Activated T-cell treated with anti-CD3 and anti-CD28 coated beads, Interleukin-2, amount 50 U/mL, for 4 hours (primary cell): ENCODE results near the gene HCN3. TPM values are rescaled to one million over a fixed set of nuclear protein-coding genes. Genes with fewer than 3 reads are reported as not detected.
"Not testable (repeated sequence)": the region's sequence is repeated elsewhere in the genome, so short reads cannot be mapped to it uniquely, and the experiment has no call there.

Experiments
- ATAC-seq, 2 donors: fragments of 200-7000 bp; cut with Tn5 transposase; one replicate each; pipeline ENCODE4 v1.10.0; 2021
- DNase-seq: peaks from one replicate; pipeline ENCODE4 v3.0.0-alpha.2; 2020
- H3K27me3 Mint-ChIP-seq: one replicate; pipeline ENCODE4 v1.8.0; 2021; ENCODE audit warnings: low read depth, mixed read lengths
- H3K36me3 Mint-ChIP-seq: one replicate; pipeline ENCODE4 v1.8.0; 2022; ENCODE audit warnings: mixed read lengths; ENCODE audit not compliant: insufficient read depth
- H3K4me1 Mint-ChIP-seq: one replicate; pipeline ENCODE4 v1.8.0; 2021; ENCODE audit warnings: low read depth, mixed read lengths
- H3K4me3 Mint-ChIP-seq: one replicate; pipeline ENCODE4 v1.8.0; 2021; ENCODE audit warnings: mild to moderate bottlenecking, moderate library complexity, mixed read lengths
- H3K9me3 Mint-ChIP-seq: one replicate; pipeline ENCODE4 v1.8.0; 2021; ENCODE audit warnings: mixed read lengths
- total RNA-seq, 3 donors: library from RNA; stranded (reverse); gene quantifications; one replicate each; pipeline ENCODE4 v1.2.1, GENCODE V29; 2021

HCN3 gene
- total RNA-seq, 3 donors from 2014 or later = 1.1 to 1.3 (median 1.3) TPM

DNA sequence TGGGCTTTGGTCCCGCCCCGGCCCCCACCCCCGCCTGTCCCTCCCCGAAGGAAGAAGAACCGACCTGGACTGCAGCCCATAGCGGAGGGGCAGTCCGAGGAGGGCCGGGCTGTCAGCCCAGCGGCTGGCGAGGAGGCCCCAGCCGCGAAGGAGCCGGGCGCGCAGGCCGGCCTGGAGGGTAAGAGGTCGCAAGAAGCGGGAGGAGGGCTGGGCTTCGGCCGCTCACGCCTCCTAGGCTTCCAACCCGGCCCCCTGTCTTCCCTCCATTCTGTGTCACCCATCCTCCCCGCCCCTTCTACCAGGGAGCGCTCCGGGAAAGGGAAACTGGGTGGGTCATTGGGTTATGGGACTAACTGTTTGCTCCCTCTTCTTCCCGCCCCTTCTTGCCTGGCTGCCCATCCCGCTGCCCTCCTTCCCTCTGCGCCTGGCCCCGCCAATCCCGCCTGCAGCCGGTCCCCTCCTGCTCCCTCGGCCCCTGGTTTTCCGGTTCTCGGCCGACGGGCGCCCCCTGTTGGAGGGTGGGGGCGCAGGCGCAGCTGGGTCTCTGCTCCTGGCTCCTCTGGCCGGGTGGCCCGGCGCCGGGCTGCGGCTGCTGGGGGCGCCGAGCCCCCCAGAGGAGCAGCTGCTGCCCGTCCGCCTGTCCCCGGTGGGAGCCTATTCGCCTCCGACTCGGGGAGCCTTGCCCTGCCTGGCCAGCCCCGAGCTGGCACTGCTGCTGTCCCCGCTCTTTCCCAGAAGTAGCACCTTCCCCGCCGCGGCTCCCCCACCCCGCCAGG is 45.9 kb downstream of the HCN3 start:
- DNase-seq = peak; percentile 85
- peak; percentile 61 to 64 for ATAC-seq
- H3K4me3 Mint-ChIP-seq = peak overlapping the region; percentile 82
- peaks cover 27% of the 10 kb centered on the region for H3K4me1 Mint-ChIP-seq
- peaks cover 4% of the 10 kb centered on the region for H3K36me3 Mint-ChIP-seq
- no peaks in the 10 kb centered on the region for H3K9me3 Mint-ChIP-seq
- H3K27me3 Mint-ChIP-seq = no peaks in the 10 kb centered on the region

GRCh38 chr1:155323729-155324036 is 46.4 kb downstream of the HCN3 start:
- peak; percentile 75 for DNase-seq
- Mint-ChIP-seq H3K27me3 (no peaks in the 10 kb centered on the region), H3K4me1 (peaks cover 27% of the 10 kb centered on the region), H3K36me3 (peaks cover 4% of the 10 kb centered on the region), H3K9me3 (no peaks in the 10 kb centered on the region), H3K4me3 (peak overlapping the region; percentile 82)
- peak; percentile 69 to 71 for ATAC-seq

DNA sequence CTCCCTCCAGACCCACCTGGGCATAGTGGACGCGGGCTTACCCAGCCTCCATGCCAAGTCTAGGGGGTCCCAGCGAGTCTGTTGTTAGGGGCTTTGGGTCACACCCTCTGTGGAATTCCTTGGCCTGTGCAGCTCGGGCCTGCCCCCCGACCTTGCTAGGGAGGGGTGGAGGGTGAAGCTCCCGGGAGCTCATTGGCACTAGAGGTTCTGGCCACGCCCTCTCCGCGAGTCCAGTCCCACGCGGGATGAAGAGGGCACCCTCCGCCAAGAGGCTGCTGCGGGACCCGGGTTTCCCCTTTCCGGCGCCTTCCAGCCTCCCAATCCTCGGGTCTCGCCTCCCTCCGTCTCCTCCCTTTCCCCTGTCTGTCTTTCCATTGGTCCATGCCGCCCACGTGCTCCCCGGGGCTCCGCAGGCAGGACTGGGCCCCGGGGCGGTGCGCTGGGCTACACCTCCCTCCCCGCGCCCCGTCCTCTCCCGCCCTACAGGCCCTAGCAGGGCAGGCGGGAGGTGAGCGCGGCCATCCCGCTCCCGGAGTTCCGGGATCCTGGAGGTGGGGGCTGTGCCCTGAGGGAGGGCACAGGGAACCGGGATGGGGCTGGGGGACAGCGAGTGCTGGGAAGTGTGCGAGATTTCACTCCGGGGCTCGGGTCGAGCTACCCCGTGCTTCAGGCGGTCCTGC is 46.9 kb downstream of the HCN3 start:
- Mint-ChIP-seq H3K27me3 (no peaks in the 10 kb centered on the region), H3K36me3 (no peaks in the 10 kb centered on the region), H3K4me3 (peak overlapping the region; percentile 82), H3K4me1 (peaks cover 27% of the 10 kb centered on the region), H3K9me3 (no peaks in the 10 kb centered on the region)
- ATAC-seq = peak; percentile 79 to 82
- DNase-seq = peak; percentile 76

- ATAC-seq (peak in 1 of 2 donors; percentile 0), DNase-seq (no peak)
- H3K4me3 Mint-ChIP-seq = peak overlapping the region; percentile 82
- H3K27me3 Mint-ChIP-seq = no peaks in the 10 kb centered on the region
- H3K4me1 Mint-ChIP-seq = peaks cover 27% of the 10 kb centered on the region
- no peaks in the 10 kb centered on the region for H3K9me3 Mint-ChIP-seq
- no peaks in the 10 kb centered on the region for H3K36me3 Mint-ChIP-seq
Observed at GRCh38 chr1:155324717-155325602, 47.7 kb downstream of the HCN3 start.

- Mint-ChIP-seq H3K9me3 (no peaks in the 10 kb centered on the region), H3K4me3 (peak overlapping the region; percentile 82), H3K36me3 (peaks cover 1% of the 10 kb centered on the region), H3K27me3 (no peaks in the 10 kb centered on the region), H3K4me1 (peaks cover 21% of the 10 kb centered on the region)
- DNase-seq (no peak), ATAC-seq (no peak)
Observed at GRCh38 chr1:155325603-155325893, 48.3 kb downstream of the HCN3 start.

DNA sequence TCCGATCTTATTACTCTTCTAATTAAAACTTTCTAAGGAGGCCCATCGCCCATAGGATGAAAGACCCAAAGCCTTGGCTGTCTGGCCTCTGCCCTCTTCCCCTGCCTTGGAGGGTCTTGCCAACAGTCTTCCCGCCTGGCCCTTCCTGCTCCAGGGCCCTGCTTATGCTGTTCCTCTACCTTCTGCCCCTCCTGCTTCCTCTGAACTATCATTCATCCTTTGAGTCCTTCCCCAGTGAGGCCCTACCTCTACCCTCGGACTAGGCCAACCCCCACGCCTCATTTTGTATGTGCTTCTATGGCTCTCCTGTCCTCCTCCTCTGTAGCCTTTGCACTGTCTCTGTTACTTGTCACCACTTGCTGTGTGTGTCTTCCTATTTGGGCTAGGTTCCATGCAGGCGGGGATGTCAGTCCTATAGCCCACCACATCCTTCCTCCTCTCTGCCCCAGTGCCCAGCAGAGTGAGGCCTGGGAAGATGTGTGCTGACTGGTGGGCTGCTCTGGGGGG is 48.8 kb downstream of the HCN3 start:
- peaks cover 7% of the 10 kb centered on the region for H3K36me3 Mint-ChIP-seq
- no peaks in the 10 kb centered on the region for H3K9me3 Mint-ChIP-seq
- H3K4me1 Mint-ChIP-seq = peaks cover 16% of the 10 kb centered on the region
- DNase-seq (no peak), ATAC-seq (no peak)
- peak overlapping the region; percentile 63 for H3K4me3 Mint-ChIP-seq
- no peaks in the 10 kb centered on the region for H3K27me3 Mint-ChIP-seq

DNA sequence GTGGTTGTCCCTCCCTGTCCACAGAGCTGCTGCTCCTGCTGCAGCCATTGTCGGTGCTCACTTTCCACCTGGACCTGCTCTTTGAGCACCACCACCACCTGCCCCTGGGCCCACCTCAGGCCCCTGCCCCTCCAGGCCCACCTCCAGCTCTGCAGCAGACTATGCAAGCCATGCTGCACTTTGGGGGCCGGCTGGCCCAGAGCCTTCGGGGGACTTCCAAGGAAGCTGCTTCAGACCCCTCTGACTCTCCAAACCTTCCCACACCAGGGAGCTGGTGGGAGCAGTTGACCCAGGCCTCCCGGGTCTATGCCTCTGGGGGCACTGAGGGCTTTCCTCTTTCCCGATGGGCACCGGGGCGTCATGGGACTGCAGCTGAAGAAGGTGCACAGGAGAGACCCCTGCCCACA is 49.4 kb downstream of the HCN3 start:
- DNase-seq (no peak), ATAC-seq (no peak)
- H3K36me3 Mint-ChIP-seq = peaks cover 8% of the 10 kb centered on the region
- H3K4me3 Mint-ChIP-seq = no peak overlapping the region
- H3K27me3 Mint-ChIP-seq = no peaks in the 10 kb centered on the region
- peaks cover 11% of the 10 kb centered on the region for H3K4me1 Mint-ChIP-seq
- no peaks in the 10 kb centered on the region for H3K9me3 Mint-ChIP-seq

GRCh38 chr1:155327981-155328380 is 50.7 kb downstream of the HCN3 start:
- Mint-ChIP-seq H3K4me3 (no peak overlapping the region), H3K4me1 (peaks cover 4% of the 10 kb centered on the region), H3K36me3 (peaks cover 8% of the 10 kb centered on the region), H3K9me3 (no peaks in the 10 kb centered on the region), H3K27me3 (no peaks in the 10 kb centered on the region)
- no peak for DNase-seq
- no peak for ATAC-seq

DNA sequence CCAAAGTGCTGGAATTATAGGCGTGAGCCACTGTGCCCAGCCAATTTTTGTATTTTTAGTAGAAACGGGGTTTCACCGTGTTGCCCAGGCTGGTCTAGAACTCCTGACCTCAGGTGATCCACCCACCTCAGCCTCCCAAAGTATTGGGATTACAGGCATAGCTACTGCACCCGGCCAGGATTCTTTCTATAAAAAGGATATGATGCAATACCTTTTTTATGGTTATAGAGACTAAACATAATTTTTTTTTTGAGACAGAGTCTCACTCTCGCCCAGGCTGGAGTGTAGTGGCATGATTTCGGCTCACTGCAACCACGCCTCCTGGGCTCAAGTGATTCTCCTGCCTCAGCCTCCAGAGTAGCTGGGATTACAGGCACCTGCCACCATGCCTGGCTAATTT is 51.6 kb downstream of the HCN3 start:
- peaks cover 11% of the 10 kb centered on the region for H3K36me3 Mint-ChIP-seq
- not testable (repeated sequence) for H3K4me1 Mint-ChIP-seq, DNase-seq

DNA sequence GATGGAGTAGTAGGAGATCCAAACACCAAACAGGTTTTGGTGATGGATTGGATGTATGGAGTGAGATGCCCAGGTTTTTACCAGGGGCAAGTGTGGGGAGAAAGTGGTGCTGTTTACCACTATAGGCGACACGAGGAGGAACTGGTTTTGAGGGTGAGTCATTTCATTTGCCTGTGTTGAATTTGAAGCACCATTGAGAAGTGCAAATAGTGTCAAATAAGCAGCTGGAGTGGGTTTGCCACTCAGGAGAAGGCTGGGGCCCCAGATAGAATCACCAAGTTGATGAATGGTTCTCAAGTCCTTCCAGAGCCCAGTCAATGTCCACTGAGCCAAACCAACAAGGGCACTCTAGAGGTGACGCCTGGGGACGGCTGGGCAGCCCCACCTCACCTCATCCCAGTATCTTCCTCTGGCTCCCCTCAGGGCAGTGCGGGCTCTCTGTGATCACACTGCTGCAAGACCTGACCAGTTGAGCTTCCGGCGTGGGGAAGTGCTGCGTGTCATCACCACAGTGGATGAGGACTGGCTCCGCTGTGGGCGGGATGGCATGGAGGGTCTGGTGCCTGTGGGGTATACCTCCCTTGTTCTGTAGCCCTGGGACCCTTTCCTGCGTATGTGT is 52.8 kb downstream of the HCN3 start:
- no peak for DNase-seq
- Mint-ChIP-seq H3K4me3 (no peak overlapping the region), H3K27me3 (no peaks in the 10 kb centered on the region), H3K4me1 (peaks cover 4% of the 10 kb centered on the region), H3K9me3 (no peaks in the 10 kb centered on the region), H3K36me3 (peaks cover 11% of the 10 kb centered on the region)
- no peak for ATAC-seq

More for the DNA sequence above, 51.6 kb downstream of the HCN3 start:
- not testable (repeated sequence) for H3K4me3 Mint-ChIP-seq, H3K9me3 Mint-ChIP-seq, H3K27me3 Mint-ChIP-seq, ATAC-seq

- ATAC-seq (no peak), DNase-seq (no peak)
- no peaks in the 10 kb centered on the region for H3K27me3 Mint-ChIP-seq
- H3K4me3 Mint-ChIP-seq = no peak overlapping the region
- no peaks in the 10 kb centered on the region for H3K9me3 Mint-ChIP-seq
- H3K36me3 Mint-ChIP-seq = peaks cover 25% of the 10 kb centered on the region
- H3K4me1 Mint-ChIP-seq = no peaks in the 10 kb centered on the region
Observed at GRCh38 chr1:155334962-155335361, 57.7 kb downstream of the HCN3 start.
